GM21515 (cell line): ENCODE measurements around the gene RALGAPA2.
A peak's percentile ranks its signal among the peaks of the same experiment; 100 is the strongest.

Experiments
- ATAC-seq: cut with Tn5 transposase; IDR thresholded peaks from one replicate; pipeline ENCODE4 v1.9.1; 2021; ENCODE audit not compliant: unreplicated experiment

The RALGAPA2 gene

DNA sequence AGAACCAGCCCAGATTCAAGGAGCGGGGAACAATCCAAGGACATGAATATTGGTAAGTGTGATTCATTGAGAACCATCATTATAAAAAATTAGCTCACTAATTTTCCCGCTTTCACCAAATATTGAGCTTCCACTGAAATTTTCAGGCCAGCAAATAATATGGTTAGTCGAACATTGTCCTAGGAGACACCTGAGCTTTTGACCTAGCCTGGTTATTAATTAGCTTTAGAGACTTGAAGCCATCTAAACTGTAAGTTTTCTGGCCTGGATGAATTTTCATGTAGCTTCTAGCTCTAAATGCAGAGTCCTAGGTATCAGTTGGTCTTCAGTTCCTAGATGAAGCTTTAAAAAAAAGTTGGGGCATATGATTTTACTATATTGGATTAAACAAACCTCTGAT lies 17.1 kb upstream of the RALGAPA2 start:
- no peak for ATAC-seq

DNA sequence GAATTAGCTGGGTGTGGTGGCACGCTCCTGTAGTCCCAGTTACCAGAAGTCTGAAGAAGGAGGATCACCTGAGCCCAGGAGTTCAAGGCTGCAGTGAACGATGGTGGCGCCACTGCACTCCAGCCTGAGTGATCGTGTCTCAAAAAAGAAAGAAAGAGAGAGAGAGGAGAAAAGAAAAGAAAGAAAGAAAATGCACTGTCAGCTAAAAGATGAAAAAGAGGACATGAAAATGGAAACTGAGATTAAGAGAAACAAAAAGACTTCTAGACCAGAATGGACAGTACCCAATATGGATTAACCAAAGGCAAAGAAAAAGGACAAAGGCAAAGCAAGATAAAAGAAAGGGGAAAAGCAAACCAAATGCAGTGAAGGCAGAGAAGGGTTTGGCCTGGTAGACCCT lies 9.0 kb upstream of the RALGAPA2 start:
- ATAC-seq, result no peak

DNA sequence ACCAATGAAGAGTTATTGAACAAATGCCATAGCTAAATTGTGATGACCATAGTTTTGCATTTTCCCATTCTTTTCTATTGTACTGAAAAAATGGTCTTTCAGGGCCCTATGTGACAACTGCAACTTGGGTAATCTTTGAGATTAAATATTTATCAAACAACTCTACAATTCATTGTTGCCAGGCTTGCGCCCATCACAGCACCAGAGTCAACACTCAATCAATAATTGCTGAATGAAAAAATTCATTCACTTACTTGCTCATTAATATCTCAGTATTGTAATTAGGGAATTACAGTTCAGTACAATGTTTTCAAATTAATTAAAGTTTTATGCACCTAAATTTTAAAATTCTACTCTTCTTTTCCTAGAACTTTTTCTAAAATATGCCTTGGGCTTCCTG lies 7.7 kb upstream of the RALGAPA2 start:
- no peak for ATAC-seq

DNA sequence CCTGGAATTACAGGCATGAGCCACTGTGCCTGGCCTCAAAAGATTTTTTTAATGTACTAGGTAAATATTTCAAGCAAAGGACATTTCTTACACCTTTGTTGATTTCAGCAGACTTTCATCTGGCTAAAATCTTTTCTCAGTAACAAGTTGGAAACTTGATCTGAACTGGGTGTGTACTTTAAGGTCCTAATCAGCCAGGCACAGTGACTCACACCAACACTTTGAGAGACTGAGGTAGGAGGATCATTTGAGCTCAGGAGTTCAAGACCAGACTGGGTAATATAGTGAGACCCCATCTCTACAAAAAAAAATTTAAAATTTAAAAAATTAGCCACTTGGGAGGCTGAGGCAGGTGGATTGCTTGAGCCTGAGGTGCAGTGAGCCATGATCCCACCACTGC lies 7.0 kb upstream of the RALGAPA2 start:
- no peak for ATAC-seq

DNA sequence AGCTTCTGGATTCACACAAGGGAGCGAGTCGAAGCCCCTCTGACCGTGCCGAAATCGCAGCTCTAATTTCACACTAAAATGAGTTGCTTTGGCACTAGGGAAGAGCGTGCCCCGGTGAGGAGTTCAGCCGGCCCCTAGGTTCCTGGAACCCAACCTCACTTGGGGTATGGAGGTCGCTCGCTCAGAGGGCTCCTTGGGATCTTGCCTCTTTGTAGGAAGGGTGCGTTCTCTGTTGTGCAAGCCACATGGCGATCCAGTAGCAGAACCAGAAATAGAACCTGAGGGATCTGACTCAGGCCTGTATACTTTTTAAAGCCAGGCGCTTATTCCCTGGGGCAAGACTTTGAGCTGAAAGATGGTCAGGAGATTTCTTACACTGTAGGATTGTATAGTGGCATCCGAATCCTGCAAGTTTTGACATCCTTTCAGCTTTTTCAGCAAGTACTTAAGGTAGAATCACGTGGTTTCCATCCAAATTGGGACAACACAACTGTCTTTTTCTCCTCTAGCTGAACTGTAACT lies 861 bp upstream of the RALGAPA2 start:
- ATAC-seq, result no peak

DNA sequence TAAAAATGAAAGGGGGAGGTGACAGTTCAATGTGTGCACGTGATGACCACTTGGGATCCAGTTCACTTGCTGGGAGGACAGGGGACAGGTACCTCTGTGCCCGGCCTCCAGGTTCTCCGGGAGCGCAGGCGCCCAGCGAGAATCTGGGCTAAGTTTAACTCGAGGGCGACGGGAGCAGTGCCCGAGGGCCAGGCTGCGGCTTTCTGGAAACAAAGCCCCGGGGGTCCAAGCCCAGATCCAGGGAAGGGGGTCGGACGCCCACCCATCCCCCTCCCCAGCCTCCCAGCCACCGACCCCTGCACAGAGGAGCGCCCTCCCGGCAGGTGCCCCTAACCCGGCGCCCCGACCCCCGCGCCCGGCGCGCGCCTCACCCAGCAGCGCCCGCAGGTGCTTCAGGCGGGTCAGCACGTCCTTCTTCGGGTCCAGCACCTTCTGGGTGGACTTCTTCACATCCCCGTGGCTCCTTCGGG lies 405 bp downstream of the RALGAPA2 start:
- peak; percentile 2 for ATAC-seq

DNA sequence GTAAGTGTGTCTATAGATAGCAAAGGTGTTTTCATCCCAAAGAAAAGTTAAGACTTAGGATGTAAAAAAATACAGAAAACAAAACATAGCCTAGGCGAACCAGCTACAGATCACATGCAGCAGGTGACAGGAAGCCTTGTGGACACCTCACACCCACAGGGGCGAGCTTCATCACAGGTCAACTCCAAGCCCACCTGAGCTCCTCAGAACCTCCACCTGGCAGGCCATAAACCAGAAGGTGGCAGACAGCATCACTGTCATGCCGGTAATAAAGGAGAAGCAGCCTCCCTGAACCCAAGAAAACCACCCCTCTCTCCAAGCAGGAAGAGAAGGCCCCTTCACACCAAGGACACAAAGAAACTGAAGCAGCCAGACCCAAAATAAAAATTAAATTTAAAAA lies 1.0 kb downstream of the RALGAPA2 start:
- no peak for ATAC-seq

DNA sequence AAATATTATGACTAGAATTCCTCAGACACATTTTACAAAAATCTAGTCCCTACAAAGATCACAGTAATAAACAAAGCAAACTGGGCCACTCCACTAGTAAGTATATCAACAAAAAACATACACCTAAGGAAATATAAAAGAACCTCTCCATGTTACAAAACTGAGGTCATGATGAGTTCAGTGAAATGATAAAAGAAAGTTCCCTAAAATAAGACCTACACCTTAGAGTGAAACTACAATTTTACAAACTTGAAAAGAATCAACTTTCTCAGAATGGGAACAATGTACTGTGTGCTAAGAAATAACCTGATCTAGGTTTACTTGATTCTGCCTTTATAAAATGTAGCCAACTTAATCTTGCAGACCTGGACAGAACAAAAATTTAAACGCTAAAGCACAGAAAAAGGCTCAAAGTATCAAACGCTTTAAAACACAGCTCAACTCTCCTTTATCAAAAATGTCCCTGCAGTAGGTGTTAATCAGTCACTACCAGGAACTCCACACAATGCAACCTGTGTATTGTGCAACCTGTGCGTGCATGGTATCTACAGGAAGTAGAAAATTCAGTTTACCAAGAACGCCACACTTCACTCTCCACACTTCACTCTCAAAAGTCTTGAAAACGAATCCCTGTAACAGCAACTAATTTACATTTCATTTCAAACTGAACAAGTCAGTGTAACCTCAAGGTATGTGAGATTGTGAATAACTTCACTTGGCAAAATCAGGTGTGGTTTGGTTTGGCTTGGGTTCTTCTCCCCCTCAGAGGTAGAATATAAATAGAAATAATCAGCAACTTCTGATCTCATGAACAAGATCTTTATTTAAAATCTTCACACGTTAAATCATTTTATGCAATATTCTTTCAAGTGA lies 1.8 kb downstream of the RALGAPA2 start:
- no peak for ATAC-seq

DNA sequence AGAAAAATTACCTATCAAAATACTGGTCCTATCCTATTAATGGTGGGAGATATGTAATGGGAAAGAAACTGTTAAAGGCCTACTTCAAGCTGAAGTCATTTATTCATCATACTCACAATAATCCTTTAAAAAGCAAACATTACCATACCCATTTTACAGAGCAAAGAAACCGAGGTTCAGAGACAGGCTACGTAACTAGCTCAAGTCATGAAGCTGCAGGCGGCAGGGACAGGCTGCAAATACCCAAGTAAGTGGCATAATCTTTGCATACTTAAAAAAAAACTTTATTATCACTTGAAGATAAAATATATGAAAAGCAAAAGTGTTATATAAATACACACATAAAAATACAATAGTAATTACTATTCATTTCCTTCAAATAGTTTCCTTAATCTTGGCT lies 2.6 kb downstream of the RALGAPA2 start:
- no peak for ATAC-seq

DNA sequence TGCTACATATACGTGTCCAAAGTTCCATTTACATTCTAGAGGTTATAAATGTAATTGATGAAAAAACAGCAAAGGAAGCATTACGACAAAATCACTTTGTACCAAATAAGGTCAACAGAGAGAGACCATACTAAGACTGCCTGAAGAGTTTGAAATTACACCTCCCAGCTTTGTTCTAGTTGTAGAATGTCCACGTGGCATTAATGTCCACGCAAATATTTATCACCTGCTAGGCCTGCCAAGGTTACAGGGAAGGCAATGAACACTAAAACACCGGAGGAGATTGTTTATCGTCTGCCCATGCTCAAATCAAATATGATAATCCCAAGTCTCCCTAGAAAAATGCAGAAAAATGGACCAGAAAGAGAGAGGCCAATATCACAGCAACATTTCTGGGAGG lies 6.2 kb downstream of the RALGAPA2 start:
- no peak for ATAC-seq

DNA sequence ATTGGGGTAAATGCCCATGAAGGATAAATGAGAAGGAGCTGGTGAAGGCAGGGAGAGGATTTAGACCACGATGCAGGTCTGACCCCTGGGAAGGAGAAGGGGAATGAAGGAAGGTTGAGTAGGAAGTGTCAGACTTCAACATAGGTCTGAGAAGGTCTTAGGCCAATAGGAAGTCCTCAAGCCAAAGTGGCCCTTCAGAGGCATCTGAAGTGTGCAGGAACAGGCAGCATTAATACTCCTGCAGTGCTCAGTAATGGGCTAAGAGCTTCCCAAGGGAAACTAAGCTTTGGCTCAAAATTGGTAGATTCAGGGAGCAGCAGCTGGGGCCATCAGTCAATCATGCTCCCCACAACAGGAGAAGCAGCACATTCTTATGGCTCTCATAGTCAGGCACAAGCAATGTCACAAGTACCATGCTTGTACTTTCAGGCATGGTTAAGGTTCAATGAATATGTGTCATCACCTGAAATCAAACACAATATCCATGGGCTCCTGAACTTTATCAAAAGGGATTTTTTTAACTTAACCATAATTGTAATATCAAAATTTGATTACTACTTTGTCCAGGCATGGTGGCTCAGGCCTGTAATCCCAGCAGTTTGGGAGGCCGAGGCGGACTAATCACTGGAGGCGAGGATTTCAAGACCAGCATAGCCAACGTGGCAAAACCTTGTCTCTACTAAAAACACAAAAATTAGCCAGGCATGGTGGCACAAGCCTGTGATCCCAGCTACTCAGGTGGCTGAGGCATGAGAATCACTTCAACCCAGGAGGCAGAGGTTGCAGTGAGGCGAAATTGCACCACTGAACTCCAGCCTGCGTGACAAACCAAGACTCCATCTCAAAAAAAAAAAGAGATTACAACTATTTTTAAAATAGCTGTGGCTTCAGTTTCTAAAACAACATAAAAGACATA lies 9.9 kb downstream of the RALGAPA2 start:
- ATAC-seq, result no peak

DNA sequence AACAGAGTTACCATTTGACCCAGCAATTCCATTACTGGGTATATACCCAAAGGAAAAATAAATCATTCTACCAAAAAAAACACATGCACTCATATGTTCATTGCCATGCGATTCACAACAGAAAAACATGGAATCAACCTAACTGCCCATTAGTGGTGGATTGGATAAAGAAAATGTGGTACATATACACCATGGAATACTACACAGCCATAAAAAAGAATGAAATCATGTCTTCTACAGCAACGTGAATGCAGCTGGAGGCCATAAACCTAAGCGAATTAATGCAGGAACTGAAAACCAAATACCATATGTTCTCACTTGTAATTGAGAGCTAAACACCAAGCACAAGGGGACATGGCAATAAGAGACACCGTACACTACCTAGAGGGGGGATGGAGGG lies 12.5 kb downstream of the RALGAPA2 start:
- ATAC-seq, result no peak

DNA sequence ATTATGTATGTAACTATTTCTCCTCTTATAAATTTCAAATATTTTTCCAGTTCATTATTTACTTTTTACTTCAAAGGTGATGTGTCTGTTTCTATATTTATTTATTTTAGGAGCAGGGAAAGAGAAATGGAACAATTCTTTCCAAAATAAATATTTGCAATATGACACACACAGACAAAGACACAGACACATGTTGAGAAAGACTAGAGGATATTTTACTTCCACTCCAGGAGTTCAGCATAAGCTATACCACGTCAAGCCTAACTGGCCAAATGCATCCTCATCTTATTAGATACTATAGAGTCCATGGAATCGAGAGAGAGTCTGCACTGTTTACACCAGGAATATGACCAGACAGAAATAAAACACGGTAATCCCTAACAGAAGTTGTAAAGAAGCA lies 13.3 kb downstream of the RALGAPA2 start:
- ATAC-seq, result no peak

DNA sequence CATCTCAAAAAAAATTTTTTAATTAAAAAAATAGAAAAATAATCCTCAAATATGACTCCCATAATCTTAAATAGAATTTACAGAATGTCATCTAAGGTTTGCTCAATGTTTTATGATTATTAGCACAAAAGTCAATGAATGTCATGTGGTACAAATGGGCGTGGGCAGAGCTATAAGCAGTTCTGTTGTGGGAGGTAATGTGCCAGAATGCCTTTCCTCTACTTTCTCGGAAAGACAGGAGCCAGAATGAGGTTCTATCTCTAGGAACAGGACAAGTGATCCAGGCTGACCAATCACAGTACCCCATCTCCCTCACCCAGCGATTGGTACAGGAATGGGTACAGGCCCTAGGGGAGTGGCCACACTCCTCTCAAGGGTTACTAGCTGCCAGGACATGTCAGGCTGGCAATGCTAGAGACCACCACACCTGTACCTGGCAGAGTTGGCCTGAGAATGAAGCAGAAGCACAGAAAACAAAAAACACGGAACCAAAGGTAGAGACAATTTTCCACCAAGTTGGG lies 15.1 kb downstream of the RALGAPA2 start:
- no peak for ATAC-seq

DNA sequence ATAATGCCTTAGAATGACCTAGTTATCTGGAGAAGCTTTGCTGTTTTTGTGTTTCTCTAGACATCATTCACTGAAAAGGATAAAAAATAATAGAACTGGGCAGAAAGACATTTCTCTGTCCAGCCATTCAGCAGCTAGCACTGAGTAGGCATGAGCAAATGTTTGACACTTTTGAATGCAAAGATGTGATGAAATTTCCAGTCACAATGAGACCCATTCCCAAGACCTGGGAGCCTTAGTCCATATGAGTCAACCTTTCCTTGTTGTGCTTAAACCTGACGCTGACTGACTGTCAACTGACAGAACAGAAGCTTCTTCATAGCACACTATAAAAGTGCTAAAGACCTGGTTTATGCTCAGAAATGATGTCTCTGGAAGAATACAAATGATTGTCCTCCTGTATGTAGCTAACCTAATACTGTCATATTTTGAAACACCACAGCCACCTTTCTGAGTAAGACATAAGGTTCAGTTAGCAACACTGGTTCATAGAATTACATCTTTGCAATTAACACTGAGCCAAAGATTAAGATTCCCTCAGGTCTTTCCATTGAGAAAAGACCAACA lies 17.1 kb downstream of the RALGAPA2 start:
- no peak for ATAC-seq

DNA sequence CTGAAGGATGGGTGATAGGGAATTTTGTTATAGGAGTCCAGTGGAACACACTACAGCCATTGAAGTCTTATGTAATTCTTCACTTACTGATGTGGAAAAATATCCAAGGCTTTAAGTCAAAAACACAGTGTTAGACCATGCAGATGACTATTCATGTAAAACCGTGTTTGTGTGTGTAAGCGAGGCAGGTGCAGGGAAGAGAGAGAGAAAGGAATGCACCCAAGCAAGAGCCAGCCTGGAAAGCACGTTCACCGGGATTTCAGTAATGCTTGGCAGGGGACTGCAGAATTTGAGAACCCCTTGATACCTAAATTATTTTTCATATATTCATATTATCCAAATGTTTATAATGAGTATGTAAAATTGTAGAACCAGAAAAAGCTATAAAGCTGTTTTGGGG lies 17.9 kb downstream of the RALGAPA2 start:
- no peak for ATAC-seq

DNA sequence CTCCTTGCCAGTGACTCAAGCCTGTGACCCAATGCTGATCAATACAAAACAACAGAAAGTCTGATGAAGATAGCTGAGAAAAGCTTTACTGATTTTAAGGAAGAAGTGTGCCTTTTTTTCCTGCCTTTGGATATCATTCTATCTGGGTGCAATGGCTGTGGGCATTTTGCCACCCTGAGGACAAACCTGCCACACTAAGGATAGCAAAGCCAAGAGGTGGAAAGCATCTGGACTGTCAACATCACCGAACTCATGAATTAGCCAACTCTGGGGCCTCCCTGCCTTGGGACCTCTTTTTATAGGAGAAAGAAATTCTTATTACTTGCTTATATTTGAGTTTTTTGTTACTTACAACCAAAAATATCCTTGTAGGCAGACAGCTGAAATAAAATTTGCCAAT lies 19.9 kb downstream of the RALGAPA2 start:
- ATAC-seq, result no peak

DNA sequence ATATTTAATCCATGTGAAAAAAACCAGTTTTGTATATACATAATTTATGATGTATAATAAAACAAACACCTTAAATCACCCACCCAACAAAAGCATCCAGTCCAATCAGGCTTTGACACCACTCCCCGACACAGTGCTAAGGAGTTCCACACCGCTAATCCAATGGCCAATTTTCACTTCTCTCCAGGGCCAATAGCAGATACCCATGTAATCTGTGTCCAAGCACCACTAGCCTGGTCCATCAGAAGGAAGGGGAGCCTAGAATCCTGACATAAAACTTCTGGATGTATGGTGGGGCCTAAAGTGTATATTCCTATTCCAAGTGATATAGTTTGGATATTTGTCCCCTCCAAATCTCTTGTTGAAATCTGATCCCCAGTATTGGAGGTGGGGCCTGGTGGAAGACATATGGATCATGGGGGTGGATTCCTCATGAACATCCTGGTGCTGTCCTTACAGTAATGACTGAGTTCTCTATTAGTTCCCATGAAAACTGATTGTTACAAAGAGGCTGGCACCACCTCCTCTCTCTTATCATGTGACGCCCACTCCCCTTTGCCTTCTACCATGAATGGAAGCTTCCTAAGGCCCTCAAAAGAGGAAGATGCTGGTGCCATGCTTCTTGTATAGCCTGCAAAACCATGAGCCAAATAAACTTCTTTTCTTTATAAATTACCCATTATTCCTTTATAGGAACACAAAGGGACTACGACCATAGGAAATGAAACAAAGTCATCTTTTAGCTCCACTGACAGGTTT lies 20.8 kb downstream of the RALGAPA2 start:
- ATAC-seq, result peak; percentile 16

DNA sequence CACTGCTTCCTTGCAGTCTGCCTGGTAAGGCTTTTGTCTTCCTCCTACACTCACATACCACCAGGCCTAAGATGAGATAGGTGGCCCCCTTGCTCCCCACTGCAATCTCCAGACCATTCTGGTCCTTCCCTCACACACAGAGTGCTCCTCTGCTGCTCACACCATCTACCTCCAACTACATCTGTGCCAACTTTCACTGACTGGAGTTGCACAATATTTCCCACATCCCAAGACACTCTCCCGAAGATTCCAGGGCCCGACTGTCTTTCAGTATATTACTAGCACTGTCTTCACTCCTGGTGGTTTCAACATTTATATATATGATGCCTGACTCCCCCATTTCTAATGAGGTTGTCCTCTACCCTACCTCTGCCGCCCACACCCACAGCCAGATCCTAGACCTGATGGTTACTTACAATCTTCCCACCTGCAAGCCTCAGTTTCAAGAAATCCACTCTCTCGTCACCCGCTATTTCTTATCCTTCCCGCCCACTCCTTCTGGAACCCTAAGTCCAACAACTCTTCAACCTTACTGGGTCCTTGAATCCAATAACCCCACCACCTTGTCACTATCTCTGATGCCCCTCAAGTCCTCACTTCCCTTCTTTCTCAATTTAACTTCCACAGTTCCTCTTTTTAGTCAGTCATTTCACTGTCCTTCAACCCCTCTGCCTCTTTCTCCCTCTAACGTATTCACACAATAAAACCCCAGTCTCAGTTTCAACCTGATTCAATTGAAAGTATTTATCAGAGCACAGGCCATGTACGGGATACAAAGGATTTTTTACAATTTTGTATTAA lies 21.6 kb downstream of the RALGAPA2 start:
- peak; percentile 84 for ATAC-seq

DNA sequence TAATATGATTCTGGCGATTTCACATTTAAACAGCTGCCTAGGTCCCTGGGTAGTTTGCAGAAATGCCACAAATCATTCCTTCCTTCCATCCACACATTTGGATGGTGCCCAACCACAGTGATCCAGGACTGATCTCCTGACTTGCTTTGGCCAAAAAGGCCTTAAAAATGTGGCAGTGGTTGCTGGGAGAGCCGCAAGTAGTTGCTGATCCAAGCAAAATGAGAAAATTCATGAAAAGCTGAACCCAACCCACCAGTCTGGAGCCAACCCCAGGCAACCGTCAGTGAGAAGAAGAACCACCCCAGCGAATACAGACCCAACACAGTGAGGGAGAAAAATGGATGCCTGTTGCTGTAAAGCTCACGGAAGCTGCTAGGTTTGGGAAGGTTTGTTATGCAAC lies 25.1 kb downstream of the RALGAPA2 start:
- no peak for ATAC-seq
